Stimulated activated CD4-positive, alpha-beta T cell treated with anti-CD3 and anti-CD28 coated beads, Interleukin-12 subunit alpha, Interleukin-12 subunit beta, amount 100 ng/mL, for 48 hours (primary cell): Measurements from ENCODE around the gene NEK5.
A peak's percentile ranks its signal among the peaks of the same experiment; 100 is the strongest.

ENCODE experiments used
- DNase-seq, 3 donors: peaks; one replicate each; pipeline ENCODE4 v3.0.0-alpha.2; 2020; ENCODE audit warnings: low read depth in 2 of 3, low spot score in 1 of 3

Gene NEK5

DNA sequence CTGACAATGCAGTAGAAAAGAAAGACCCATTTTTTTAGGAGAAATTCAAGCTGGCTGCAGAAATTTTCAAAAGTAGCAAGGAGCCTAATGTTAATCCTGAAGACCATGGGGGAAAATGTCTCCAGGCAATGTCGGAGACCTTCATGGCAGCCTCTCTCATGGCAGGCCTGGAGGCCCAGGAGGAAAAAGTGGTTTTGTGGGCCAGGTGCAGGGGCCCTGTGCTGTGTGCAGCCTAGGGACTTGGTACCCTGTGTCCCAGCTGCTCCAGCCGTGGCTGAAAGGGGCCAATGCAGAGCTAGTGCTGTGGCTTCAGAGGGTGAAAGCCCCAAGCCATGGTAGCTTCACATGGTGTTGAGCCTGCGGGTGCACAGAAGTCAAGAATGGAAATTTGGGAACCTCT lies 112.6 kb downstream of the NEK5 start:
- DNase-seq: no peak

GRCh38 chr13:52012512-52012836 lies 116.4 kb downstream of the NEK5 start:
- no peak for DNase-seq

DNA sequence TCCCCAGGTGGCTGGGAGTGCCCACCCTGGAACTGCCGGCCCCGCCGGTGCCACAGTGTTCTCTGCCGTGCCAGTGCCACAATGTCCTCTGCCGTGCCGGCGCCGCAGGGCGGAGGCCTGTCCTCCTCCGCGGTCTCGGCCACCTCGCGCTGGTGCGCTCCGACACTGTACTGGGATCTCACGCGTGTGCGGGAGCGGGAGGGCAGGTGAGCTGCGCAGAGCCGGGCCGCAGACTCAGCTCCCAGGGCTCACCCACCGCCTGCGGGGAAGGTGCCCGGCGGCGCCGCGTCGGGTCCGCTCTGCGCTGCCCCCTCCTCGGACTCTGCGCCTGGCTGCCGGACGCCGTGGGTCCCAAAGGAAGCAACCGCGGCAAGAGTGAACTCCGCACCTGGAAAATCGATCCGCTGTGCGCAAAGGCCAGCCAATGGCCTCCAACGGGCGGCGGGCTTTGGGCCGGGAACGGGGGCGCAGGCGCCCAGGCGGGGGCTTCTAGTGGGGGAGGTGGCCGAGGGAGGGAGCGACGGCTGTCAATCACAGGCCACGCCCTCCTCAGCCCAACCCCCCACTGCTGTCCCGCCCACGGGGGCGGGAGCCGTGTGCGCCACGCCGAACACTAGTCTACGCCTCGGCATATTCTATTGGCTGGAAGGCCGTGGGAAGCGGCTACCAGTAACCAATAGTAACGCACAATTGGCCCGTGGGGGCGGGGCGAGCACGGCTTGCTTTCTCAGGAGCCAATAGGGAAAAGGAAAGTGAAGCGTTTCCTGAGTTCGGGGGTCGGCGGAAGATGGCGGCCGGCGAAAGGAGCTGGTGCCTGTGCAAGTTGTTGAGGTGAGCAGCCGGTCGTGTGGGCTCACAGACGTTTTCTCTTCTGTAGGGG lies 117.0 kb downstream of the NEK5 start, which contains the start of gene ALG11:
Gene ALG11 (plus strand): TSS at position 767 of the 880 bp plus-strand sequence. CDS start 21 bp downstream, at position 788.
- peak; percentile 99 for DNase-seq

DNA sequence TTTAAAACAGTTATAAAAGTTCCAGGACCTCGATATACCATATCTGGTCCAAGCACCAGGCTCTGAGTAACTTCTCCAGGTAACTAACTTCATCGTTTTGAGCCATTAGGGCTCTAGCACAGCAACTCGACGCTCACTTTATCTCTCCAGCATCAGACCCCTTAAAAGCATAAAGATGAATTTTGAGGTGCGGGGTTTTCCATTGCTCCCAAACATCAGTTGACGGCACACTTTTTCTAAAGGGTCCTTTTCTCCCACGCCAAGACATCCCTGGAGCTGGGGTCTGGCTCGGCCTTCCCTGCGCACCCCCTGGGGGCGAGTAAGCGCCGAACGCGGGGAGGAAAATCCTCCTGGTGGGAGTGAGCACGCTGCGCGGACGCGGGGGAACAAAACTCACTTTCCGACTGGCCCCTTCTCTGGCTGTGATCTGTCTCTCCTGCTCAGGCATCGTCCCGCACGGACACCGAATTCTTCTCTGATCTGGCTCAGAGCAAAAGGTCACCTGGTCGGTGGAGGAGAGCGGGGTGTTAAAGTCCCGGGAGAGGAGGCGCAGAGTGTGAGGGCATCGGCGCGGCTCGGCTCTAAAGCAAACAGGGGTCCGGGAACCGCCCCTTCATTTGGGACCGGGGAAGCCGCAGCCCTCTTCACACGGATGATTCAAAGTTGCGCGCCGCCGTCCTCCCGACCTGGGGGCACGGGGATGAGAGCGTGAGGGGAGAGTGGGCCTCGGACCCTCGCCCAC lies 117.8 kb downstream of the NEK5 start, which contains the start of gene ATP7B:
Gene ATP7B (minus strand): TSS at position 561 of the 742 bp plus-strand sequence. CDS start 113 bp downstream, at position 448.
- peak in 2 of 3 donors; percentile 1 to 3 for DNase-seq

DNA sequence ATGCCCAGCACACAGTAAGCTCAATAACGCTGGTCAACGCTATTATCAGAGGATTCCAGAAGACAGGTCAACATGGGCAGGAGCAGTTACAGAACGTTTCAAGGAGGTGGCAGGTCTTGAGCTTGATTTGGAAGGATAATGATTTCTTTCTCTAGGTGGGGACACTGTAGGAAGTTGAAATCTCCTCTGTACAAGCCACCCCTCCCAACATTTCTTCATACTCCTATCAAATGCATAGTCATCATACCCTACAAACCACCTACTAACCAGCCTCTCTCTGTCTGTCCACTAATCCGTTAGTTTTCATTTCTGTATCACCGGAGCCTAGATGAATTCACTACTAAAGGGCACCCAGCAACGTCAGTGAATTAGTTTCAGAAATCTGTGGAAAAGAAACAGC lies 118.9 kb downstream of the NEK5 start:
- no peak for DNase-seq

GRCh38 chr13:52006523-52007245 lies 122.2 kb downstream of the NEK5 start:
- no peak for DNase-seq

GRCh38 chr13:52005841-52006522 lies 122.9 kb downstream of the NEK5 start:
- no peak for DNase-seq

GRCh38 chr13:52004511-52005170 lies 124.2 kb downstream of the NEK5 start:
- no peak for DNase-seq

GRCh38 chr13:52003541-52003940 lies 125.3 kb downstream of the NEK5 start:
- no peak for DNase-seq

DNA sequence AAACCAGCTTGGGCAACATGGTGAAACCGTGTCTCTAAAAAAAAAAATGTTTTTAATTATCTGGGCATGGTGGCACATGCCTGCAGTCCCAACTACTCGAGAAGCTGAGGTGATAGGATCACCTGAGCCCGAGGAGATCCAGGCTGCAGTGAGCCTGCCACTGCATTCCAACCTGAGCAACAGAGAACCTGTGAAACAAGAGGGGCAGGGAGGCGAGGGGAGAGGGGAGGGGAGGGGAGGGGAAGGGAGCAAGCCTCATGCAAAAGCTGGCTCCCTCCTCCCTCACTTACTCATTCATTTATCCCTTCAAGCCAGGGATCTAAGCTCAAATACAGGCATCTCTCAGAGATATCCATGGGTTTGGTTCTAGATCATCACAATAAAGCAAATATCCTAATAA lies 126.5 kb downstream of the NEK5 start:
- no peak for DNase-seq

GRCh38 chr13:52001120-52001731 lies 127.6 kb downstream of the NEK5 start:
- DNase-seq: no peak

- no peak for DNase-seq
Observed at GRCh38 chr13:51999921-52000320, 129.0 kb downstream of the NEK5 start.

DNA sequence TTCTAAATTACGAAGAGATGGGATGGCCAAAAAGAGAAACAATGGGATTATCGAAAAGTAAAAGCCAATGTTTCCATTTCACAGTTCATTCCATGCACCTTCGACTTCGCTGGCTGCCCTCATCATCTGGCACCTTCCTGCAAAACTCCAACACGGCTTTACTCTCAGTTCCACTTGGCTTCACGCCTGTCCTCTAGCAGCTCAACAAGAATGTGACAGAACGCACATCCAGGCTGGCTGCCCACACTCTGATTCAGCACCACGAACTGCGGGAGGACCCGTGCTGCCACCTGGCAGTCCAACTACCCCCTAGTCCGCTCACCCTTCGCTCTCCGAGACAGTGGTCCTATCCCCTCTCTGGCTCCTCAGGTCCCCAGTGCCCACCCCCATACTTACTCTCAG lies 129.4 kb downstream of the NEK5 start:
- DNase-seq: no peak

DNA sequence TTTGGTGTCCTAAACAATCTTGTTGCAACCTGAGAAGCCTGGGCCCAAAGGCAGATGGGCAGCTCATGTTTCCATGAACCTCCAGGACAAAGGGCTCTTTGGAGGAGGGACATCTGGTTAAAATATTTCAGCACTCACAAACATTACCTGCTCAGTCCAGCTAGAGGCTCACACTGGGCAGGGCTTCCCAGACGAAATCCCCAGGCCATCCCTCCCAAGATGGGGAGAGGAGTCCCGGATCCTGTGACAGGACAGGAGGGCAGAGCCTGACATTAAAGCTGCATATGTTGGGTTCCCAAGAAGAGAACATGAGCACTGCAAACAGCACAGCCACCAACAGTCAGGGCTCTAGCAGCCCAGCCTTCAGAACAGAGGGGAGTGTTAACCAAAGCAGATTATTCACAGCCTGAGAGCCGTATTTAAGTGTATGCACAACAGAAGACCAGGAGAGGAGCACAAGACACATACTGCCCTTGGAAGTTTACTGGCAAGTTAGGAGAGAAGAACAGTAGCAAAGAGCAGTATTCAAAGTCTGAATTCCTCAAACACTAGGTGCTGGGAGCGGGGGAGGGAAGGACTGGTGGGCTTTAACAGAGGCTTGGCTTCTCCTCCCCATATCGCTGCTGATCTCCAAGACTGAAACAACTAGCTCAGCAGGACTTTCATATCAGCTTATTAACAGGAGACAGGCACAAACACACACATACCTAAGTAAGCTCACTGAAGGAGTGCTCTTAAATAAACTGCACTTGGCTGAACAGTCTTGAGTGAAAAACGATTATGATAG lies 130.0 kb downstream of the NEK5 start:
- DNase-seq: no peak

DNA sequence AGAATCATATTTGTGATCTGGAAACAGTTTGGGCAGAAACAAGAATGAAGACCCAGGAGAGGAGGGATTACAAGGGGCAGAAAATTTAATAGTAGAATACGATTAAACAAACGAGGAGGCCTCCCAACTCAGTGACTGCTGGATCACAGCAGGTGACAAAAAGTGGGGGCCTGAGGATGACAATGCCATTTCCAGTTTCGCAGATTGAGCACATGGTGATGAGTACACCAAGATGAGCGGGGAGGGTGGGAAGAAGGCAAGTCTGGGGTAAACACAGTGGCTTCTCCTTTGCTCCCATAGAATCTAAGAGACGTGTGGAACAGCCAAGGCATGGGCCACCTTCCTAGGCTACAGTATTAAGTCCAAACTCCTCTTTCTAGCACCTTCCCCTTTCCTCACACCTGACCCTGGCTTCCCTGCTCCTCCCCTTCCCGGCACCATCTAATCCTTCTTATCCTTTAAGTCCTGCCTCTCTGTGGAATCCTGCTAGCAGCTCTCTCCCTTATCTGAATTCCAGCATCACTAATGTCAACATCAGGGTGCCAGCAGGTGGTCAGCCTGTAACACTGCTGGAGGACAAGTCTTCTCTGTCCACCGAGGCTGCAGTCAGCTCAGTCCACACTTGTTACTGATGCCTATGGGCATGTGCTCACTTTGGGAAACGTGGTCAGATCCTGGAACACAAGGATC lies 131.1 kb downstream of the NEK5 start:
- DNase-seq: no peak

DNA sequence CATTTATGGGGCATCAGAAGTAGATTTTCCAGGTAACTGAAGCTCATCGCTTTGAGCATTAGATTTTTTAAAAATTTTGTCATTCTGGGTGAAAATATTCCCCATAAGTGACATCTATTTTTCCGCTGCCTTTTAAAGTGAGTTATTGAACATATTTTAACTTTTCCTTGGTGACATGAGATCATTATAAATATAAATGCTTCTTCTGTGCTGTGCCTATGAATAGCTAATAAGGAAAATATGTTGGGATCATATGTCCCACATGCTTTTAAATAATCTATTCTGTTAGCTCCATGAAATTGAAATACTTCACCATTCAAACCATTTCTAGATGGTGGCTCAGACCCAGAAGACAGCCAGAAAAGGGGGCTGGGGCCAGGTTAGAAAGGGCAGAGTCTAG lies 131.7 kb downstream of the NEK5 start:
- DNase-seq: no peak

- no peak for DNase-seq
Observed at GRCh38 chr13:51996641-51997040, 132.2 kb downstream of the NEK5 start.

DNA sequence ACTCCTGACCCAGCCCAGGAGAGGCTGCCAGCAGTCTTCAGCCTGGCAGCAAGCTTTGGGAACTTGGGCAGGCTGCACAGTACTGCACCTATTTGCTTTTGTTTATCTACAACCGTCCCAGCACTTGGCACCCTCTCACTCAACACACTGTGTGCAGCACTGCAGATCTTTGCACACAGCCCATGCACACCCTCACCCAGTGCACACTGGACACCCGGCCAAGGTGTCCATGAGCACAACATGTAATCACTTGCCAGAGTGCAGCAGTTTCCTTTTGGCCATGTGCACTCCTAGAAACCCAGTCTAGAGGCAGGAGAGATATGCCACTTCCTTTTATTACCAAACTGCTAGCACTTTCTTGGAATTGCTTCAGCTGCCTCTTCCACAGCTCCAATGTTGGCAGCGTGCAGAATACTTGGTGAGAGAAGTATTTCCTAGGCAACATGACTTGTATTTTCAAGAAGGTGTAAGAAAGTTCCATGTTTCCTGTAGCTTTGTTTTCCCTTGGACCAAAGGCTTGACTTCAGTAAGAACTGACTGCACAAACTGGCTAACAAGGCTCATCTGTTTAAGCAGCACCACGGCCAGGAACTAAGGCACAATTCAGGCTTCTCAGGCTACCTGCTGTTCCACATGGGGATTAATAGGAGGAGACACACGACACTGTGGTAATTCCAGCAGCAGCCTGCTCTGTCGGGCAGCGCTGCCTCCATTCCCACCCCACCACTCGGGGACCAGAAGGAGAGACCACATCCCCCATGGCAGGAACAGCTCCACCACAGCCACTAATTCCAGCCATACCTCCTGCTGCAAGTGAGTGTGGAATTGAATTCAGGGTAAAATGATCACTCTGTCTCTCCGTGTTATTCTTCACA lies 133.0 kb downstream of the NEK5 start:
- no peak for DNase-seq
